Measurements from ENCODE around the gene TFAP2E.

- TF ChIP-seq SP1 (IDR thresholded peaks at IDR 0.05) (no peak), TAF1 (conservative IDR thresholded peaks at IDR 0.05) (no peak), GABPA (IDR thresholded peaks at IDR 0.05 in 1 of 2, conservative IDR thresholded peaks at IDR 0.05 in 1 of 2) (no peak), MAX (IDR thresholded peaks at IDR 0.05) (no peak), EGR1 (IDR thresholded peaks at IDR 0.05; ENCODE audit: low read depth in 2 of 2) (no peak), RAD21 (IDR thresholded peaks at IDR 0.05) (no peak), YY1 (IDR thresholded peaks at IDR 0.05) (no peak), REST (IDR thresholded peaks at IDR 0.05) (no peak), FOXA1 (IDR thresholded peaks at IDR 0.05) (no peak), JUND (IDR thresholded peaks at IDR 0.05) (no peak), HNF4G (IDR thresholded peaks at IDR 0.05) (no peak)
- TF ChIP-seq, protein P1, sequence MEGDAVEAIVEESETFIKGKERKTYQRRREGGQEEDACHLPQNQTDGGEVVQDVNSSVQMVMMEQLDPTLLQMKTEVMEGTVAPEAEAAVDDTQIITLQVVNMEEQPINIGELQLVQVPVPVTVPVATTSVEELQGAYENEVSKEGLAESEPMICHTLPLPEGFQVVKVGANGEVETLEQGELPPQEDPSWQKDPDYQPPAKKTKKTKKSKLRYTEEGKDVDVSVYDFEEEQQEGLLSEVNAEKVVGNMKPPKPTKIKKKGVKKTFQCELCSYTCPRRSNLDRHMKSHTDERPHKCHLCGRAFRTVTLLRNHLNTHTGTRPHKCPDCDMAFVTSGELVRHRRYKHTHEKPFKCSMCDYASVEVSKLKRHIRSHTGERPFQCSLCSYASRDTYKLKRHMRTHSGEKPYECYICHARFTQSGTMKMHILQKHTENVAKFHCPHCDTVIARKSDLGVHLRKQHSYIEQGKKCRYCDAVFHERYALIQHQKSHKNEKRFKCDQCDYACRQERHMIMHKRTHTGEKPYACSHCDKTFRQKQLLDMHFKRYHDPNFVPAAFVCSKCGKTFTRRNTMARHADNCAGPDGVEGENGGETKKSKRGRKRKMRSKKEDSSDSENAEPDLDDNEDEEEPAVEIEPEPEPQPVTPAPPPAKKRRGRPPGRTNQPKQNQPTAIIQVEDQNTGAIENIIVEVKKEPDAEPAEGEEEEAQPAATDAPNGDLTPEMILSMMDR (IDR thresholded peaks at IDR 0.05; ENCODE audit: low read depth, low read length, missing input control) = no peak
- TF ChIP-seq, protein P2, sequence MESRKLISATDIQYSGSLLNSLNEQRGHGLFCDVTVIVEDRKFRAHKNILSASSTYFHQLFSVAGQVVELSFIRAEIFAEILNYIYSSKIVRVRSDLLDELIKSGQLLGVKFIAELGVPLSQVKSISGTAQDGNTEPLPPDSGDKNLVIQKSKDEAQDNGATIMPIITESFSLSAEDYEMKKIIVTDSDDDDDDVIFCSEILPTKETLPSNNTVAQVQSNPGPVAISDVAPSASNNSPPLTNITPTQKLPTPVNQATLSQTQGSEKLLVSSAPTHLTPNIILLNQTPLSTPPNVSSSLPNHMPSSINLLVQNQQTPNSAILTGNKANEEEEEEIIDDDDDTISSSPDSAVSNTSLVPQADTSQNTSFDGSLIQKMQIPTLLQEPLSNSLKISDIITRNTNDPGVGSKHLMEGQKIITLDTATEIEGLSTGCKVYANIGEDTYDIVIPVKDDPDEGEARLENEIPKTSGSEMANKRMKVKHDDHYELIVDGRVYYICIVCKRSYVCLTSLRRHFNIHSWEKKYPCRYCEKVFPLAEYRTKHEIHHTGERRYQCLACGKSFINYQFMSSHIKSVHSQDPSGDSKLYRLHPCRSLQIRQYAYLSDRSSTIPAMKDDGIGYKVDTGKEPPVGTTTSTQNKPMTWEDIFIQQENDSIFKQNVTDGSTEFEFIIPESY (IDR thresholded peaks at IDR 0.05) = no peak
- TF ChIP-seq, protein P3, sequence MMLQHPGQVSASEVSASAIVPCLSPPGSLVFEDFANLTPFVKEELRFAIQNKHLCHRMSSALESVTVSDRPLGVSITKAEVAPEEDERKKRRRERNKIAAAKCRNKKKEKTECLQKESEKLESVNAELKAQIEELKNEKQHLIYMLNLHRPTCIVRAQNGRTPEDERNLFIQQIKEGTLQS (IDR thresholded peaks at IDR 0.05) = no peak
Measured at GRCh38 chr1:35565742-35566133, 7.4 kb upstream of the TFAP2E start.
